CD4-positive, alpha-beta memory T cell (primary cell): Measurements from ENCODE around the gene FHIT. TPM values are rescaled to one million over a fixed set of nuclear protein-coding genes. Genes with fewer than 3 reads are reported as not detected.

Source experiments
- CTCF ChIA-PET: fragments of 350-600 bp; sonication (Branson Sonifier 250); formaldehyde crosslinking; loops from one replicate; lab custom pipeline; 2021; ENCODE audit warnings: inconsistent platforms; ENCODE audit not compliant: partially characterized antibody; lab: Charles Lee
- POLR2A ChIA-PET: fragments of 350-600 bp; sonication (Branson Sonifier 250); formaldehyde crosslinking; loops from one replicate; lab custom pipeline; 2021; ENCODE audit not compliant: partially characterized antibody; lab: Charles Lee
- DNase-seq, 5 donors: peaks; one replicate each; pipeline versions ENCODE4 v3.0.0 to v3.0.0-alpha.2; 2020 to 2022; ENCODE audit warnings: mixed read lengths in 1 of 5
- H3K27ac ChIP-seq: one replicate; pipeline ENCODE4 v1.7.0; 2013; ENCODE audit warnings: low read depth, low read length
- H3K27me3 ChIP-seq: 2 replicates; pipeline ENCODE4 v1.7.0; 2013; ENCODE audit warnings: mild to moderate bottlenecking, low read length, moderate library complexity; ENCODE audit not compliant: insufficient read depth
- H3K36me3 ChIP-seq: 2 replicates; pipeline ENCODE4 v1.7.0; 2013; ENCODE audit warnings: mild to moderate bottlenecking, low read length, moderate library complexity; ENCODE audit not compliant: insufficient read depth
- H3K4me1 ChIP-seq: 2 replicates; pipeline ENCODE4 v1.7.0; 2013; ENCODE audit warnings: mild to moderate bottlenecking, low read length, moderate library complexity; ENCODE audit not compliant: insufficient read depth
- H3K4me3 ChIP-seq, 2 donors: one replicate each; pipeline ENCODE4 v1.7.0; 2013; ENCODE audit warnings: low read length in 2 of 2, mild to moderate bottlenecking in 1 of 2
- H3K9me3 ChIP-seq, 2 donors: one replicate each; pipeline ENCODE4 v1.7.0; 2013; ENCODE audit warnings: low read length in 2 of 2, control low read depth in 1 of 2; ENCODE audit not compliant: control insufficient read depth in 1 of 2
- H3K27ac Mint-ChIP-seq, 7 donors: one replicate each; pipeline ENCODE4 v1.8.0; 2020 to 2021; ENCODE audit warnings: mixed read lengths in 7 of 7, mild to moderate bottlenecking in 6 of 7, inconsistent platforms in 3 of 7, moderate library complexity in 3 of 7
- H3K27me3 Mint-ChIP-seq, 2 donors: one replicate each; pipeline ENCODE4 v1.8.0; 2020 to 2021; ENCODE audit warnings: mixed read lengths in 2 of 2
- H3K36me3 Mint-ChIP-seq, 2 donors: one replicate each; pipeline ENCODE4 v1.8.0; 2020 to 2021; ENCODE audit warnings: mixed read lengths in 2 of 2, inconsistent platforms in 1 of 2, mild to moderate bottlenecking in 1 of 2
- H3K4me1 Mint-ChIP-seq, 4 donors: one replicate each; pipeline ENCODE4 v1.8.0; 2020 to 2021; ENCODE audit warnings: mixed read lengths in 4 of 4, mild to moderate bottlenecking in 1 of 4
- H3K4me3 Mint-ChIP-seq, 8 donors: one replicate each; pipeline ENCODE4 v1.8.0; 2020 to 2021; ENCODE audit warnings: mixed read lengths in 8 of 8, mild to moderate bottlenecking in 7 of 8, moderate library complexity in 6 of 8, inconsistent platforms in 3 of 8
- H3K9me3 Mint-ChIP-seq, 8 donors: one replicate each; pipeline ENCODE4 v1.8.0; 2020 to 2021; ENCODE audit warnings: mixed read lengths in 8 of 8, mild to moderate bottlenecking in 5 of 8, inconsistent platforms in 3 of 8, moderate library complexity in 1 of 8
- intact Hi-C: fragments of 100-400 bp; cut with micrococcal nuclease; formaldehyde crosslinking; loops from one replicate; pipeline ENCODE4 v1.15.1; 2023
- polyA plus RNA-seq, 2 donors: library from polyadenylated mRNA; unstranded; fragments of 300-500 nt; fragmentation: Illumina TruSeq; gene quantifications; one replicate each; pipeline ENCODE4 v1.2.3, GENCODE V29; 2021
- total RNA-seq, 2 experiments: library from RNA; stranded (reverse); gene quantifications; one replicate each; pipeline ENCODE4 v1.2.3, GENCODE V29; 2021

FHIT gene
- total and polyA plus RNA-seq, 4 experiments from 2014 or later, result 8.5 to 58.7 (median 33.2) TPM

- peak overlapping the region; percentile 67 to 87 (median 77) for H3K4me3 Mint-ChIP-seq
- Histone ChIP-seq H3K9me3 (no peaks in the 10 kb centered on the region), H3K4me1 (peaks cover 60% of the 10 kb centered on the region), H3K27me3 (no peaks in the 10 kb centered on the region), H3K36me3 (no peaks in the 10 kb centered on the region), H3K27ac (peak overlapping the region; percentile 36), H3K4me3 (peak overlapping the region in 1 of 2 donors; percentile 4)
- ChIA-PET POLR2A (interaction anchor here (0.8 to 2.3 kb wide), 9 partner anchors 9 to 37 kb away, joined by 3 to 11 read pairs (median 5); no protein-coding TSS in a partner anchor), CTCF (interaction anchor here (1.6 to 2.2 kb wide), 2 partner anchors 12 to 32 kb away, joined by 4 to 5 read pairs; no protein-coding TSS in a partner anchor)
- peaks cover 2 to 17% (median 11%) of the 10 kb centered on the region in 8 donors for H3K9me3 Mint-ChIP-seq
- H3K4me1 Mint-ChIP-seq, result peaks cover 29 to 65% (median 42%) of the 10 kb centered on the region in 4 donors
- H3K27ac Mint-ChIP-seq, result peak overlapping the region; percentile 93 to 97 (median 94)
- peaks cover 8 to 14% of the 10 kb centered on the region in 2 donors for H3K36me3 Mint-ChIP-seq
- DNase-seq, result peak in 3 of 5 donors; percentile 8 to 14 (median 8)
- intact Hi-C loops, result loop anchor here (1.0 to 2.0 kb wide), 2 partner anchors 17 to 36 kb away; no protein-coding TSS in a partner anchor
- H3K27me3 Mint-ChIP-seq, result no peaks in the 10 kb centered on the region
Measured at GRCh38 chr3:60047426-60048200, 1203.6 kb downstream of the FHIT start.

- Histone ChIP-seq H3K4me3 (no peak overlapping the region), H3K9me3 (no peaks in the 10 kb centered on the region), H3K27ac (no peak overlapping the region), H3K27me3 (no peaks in the 10 kb centered on the region), H3K36me3 (no peaks in the 10 kb centered on the region), H3K4me1 (peaks cover 53% of the 10 kb centered on the region)
- H3K9me3 Mint-ChIP-seq, result peaks cover 2 to 17% (median 11%) of the 10 kb centered on the region in 8 donors
- intact Hi-C loops, result no loop called here
- H3K27me3 Mint-ChIP-seq, result no peaks in the 10 kb centered on the region
- CTCF ChIA-PET, result interaction anchor here (1.0 to 2.2 kb wide), 2 partner anchors 11 to 36 kb away, joined by 3 to 4 read pairs; no protein-coding TSS in a partner anchor
- H3K4me1 Mint-ChIP-seq, result peaks cover 32 to 58% (median 43%) of the 10 kb centered on the region in 4 donors
- peak overlapping the region in 4 of 8 donors; percentile 27 to 54 (median 40) for H3K4me3 Mint-ChIP-seq
- POLR2A ChIA-PET, result interaction anchor here (0.7 to 1.6 kb wide), 4 partner anchors 20 to 36 kb away, joined by 3 to 5 read pairs (median 3); no protein-coding TSS in a partner anchor
- DNase-seq, result no peak
- peak overlapping the region in 6 of 7 donors; percentile 35 to 93 (median 62) for H3K27ac Mint-ChIP-seq
- peaks cover 16% of the 10 kb centered on the region in 2 donors for H3K36me3 Mint-ChIP-seq
Measured at GRCh38 chr3:60046210-60046609, 1205.0 kb downstream of the FHIT start.

GRCh38 chr3:60045686-60046085 lies 1205.6 kb downstream of the FHIT start:
- Mint-ChIP-seq H3K4me1 (peaks cover 30 to 58% (median 41%) of the 10 kb centered on the region in 4 donors), H3K27ac (peak overlapping the region in 1 of 7 donors; percentile 22), H3K36me3 (peaks cover 16 to 18% of the 10 kb centered on the region in 2 donors), H3K27me3 (no peaks in the 10 kb centered on the region), H3K4me3 (peak overlapping the region in 3 of 8 donors; percentile 29 to 54 (median 41)), H3K9me3 (peaks cover 2 to 17% (median 11%) of the 10 kb centered on the region in 8 donors)
- Histone ChIP-seq H3K36me3 (no peaks in the 10 kb centered on the region), H3K9me3 (no peaks in the 10 kb centered on the region), H3K4me1 (peaks cover 52% of the 10 kb centered on the region), H3K27ac (no peak overlapping the region), H3K27me3 (no peaks in the 10 kb centered on the region), H3K4me3 (no peak overlapping the region)
- ChIA-PET POLR2A (interaction anchor here (0.7 to 1.6 kb wide), 3 partner anchors 19 to 35 kb away, joined by 3 to 5 read pairs (median 3); no protein-coding TSS in a partner anchor), CTCF (interaction anchor here (1.0 kb wide), 1 partner anchor 35 kb away, joined by 3 read pairs; no protein-coding TSS in a partner anchor)
- intact Hi-C loops, result no loop called here
- DNase-seq, result no peak

- H3K27me3 ChIP-seq, result no peaks in the 10 kb centered on the region
- DNase-seq, result no peak
- peaks cover 0 to 5% (median 0%) of the 10 kb centered on the region in 8 donors for H3K9me3 Mint-ChIP-seq
- H3K36me3 ChIP-seq, result no peaks in the 10 kb centered on the region
- H3K27me3 Mint-ChIP-seq, result no peaks in the 10 kb centered on the region
- intact Hi-C loops, result no loop called here
- ChIA-PET CTCF (interaction anchor here (1.5 kb wide), 1 partner anchor 13 kb away, joined by 3 read pairs; no protein-coding TSS in a partner anchor), POLR2A (interaction anchor here (1.5 kb wide), 1 partner anchor 11 kb away, joined by 3 read pairs; no protein-coding TSS in a partner anchor)
- H3K4me3 Mint-ChIP-seq, result no peak overlapping the region
- no peaks in the 10 kb centered on the region for H3K4me1 ChIP-seq
- H3K27ac ChIP-seq, result no peak overlapping the region
- no peak overlapping the region for H3K27ac Mint-ChIP-seq
- no peak overlapping the region for H3K4me3 ChIP-seq
- peaks cover 7 to 19% (median 18%) of the 10 kb centered on the region in 4 donors for H3K4me1 Mint-ChIP-seq
- no peaks in the 10 kb centered on the region for H3K9me3 ChIP-seq
- H3K36me3 Mint-ChIP-seq, result peaks cover 2 to 18% of the 10 kb centered on the region in 2 donors
Measured at GRCh38 chr3:60036803-60037202, 1214.4 kb downstream of the FHIT start.

GRCh38 chr3:60033901-60034453 lies 1217.3 kb downstream of the FHIT start:
- POLR2A ChIA-PET, result interaction anchor here (0.6 kb wide), 1 partner anchor 57 kb away, joined by 3 read pairs; no protein-coding TSS in a partner anchor
- Histone ChIP-seq H3K9me3 (no peaks in the 10 kb centered on the region), H3K4me1 (no peaks in the 10 kb centered on the region), H3K27ac (no peak overlapping the region), H3K36me3 (no peaks in the 10 kb centered on the region), H3K27me3 (no peaks in the 10 kb centered on the region), H3K4me3 (no peak overlapping the region)
- Mint-ChIP-seq H3K27ac (no peak overlapping the region), H3K9me3 (peaks cover 0 to 5% (median 0%) of the 10 kb centered on the region in 8 donors), H3K36me3 (peaks cover 2 to 8% of the 10 kb centered on the region in 2 donors), H3K27me3 (no peaks in the 10 kb centered on the region), H3K4me3 (no peak overlapping the region), H3K4me1 (peaks cover 12 to 38% (median 23%) of the 10 kb centered on the region in 4 donors)
- CTCF ChIA-PET, result no interaction called here
- intact Hi-C loops, result no loop called here
- no peak for DNase-seq

GRCh38 chr3:60030982-60031381 lies 1220.3 kb downstream of the FHIT start:
- Histone ChIP-seq H3K27ac (no peak overlapping the region), H3K36me3 (no peaks in the 10 kb centered on the region), H3K4me1 (peaks cover 9% of the 10 kb centered on the region), H3K9me3 (no peaks in the 10 kb centered on the region), H3K27me3 (no peaks in the 10 kb centered on the region), H3K4me3 (no peak overlapping the region)
- peaks cover 0 to 8% of the 10 kb centered on the region in 2 donors for H3K36me3 Mint-ChIP-seq
- POLR2A ChIA-PET, result no interaction called here
- H3K9me3 Mint-ChIP-seq, result peaks cover 0 to 2% (median 0%) of the 10 kb centered on the region in 8 donors
- no peak overlapping the region for H3K27ac Mint-ChIP-seq
- DNase-seq, result no peak
- no peaks in the 10 kb centered on the region for H3K27me3 Mint-ChIP-seq
- CTCF ChIA-PET, result interaction anchor here (1.6 kb wide), 1 partner anchor 51 kb away, joined by 3 read pairs; no protein-coding TSS in a partner anchor
- peaks cover 20 to 56% (median 33%) of the 10 kb centered on the region in 4 donors for H3K4me1 Mint-ChIP-seq
- intact Hi-C loops, result no loop called here
- H3K4me3 Mint-ChIP-seq, result peak overlapping the region in 2 of 8 donors; percentile 1 to 13
